ENCODE data around the gene FLACC1.

FLACC1 gene

DNA sequence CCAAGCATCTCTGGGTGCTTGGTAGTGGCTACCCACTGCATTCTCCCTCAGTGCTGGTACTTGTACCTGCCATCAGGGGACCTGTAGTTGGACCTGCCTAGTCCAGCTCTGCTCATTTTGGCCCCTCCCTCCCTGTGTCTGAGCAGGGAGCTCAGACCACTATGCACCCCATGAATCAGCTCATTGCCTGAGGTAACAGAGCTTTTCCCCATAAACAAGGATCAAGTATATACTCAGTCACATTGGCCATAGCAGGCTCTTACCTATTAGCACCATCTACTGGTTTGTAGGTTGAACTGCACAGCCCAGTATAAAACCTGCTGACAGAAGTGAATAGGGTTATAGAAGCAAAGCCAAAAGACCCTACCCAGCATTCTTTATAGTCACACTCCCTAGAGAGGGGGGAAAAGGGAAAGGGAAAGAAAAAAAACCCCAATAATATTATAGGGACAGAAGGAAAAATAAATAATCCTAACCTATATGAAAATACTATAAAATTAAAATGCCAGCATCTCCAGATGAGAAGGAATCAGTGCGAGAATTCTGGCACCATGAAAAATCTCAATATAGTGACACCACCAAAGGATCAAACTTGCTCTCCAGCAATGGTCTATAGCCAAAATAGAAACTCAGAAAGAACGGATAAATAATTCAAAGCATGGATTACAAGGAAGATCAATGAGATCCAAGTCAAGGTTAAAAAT is 6.9 kb upstream of the FLACC1 start:
- TF ChIP-seq, protein P1, sequence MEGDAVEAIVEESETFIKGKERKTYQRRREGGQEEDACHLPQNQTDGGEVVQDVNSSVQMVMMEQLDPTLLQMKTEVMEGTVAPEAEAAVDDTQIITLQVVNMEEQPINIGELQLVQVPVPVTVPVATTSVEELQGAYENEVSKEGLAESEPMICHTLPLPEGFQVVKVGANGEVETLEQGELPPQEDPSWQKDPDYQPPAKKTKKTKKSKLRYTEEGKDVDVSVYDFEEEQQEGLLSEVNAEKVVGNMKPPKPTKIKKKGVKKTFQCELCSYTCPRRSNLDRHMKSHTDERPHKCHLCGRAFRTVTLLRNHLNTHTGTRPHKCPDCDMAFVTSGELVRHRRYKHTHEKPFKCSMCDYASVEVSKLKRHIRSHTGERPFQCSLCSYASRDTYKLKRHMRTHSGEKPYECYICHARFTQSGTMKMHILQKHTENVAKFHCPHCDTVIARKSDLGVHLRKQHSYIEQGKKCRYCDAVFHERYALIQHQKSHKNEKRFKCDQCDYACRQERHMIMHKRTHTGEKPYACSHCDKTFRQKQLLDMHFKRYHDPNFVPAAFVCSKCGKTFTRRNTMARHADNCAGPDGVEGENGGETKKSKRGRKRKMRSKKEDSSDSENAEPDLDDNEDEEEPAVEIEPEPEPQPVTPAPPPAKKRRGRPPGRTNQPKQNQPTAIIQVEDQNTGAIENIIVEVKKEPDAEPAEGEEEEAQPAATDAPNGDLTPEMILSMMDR (conservative IDR thresholded peaks at IDR 0.05; ENCODE audit: low read depth), result peak; percentile 83
- ChIA-PET POLR2A (ENCODE audit: low non-redundant PET) (no interaction called here), CTCF (interaction anchor here (0.5 to 0.9 kb wide), 9 partner anchors 13 to 353 kb away, joined by 3 to 5 read pairs (median 3); no protein-coding TSS in a partner anchor)
- DNase-seq (ENCODE audit: low spot score), result peak; percentile 13
- H3K27ac ChIP-seq, result no peak overlapping the region

DNA sequence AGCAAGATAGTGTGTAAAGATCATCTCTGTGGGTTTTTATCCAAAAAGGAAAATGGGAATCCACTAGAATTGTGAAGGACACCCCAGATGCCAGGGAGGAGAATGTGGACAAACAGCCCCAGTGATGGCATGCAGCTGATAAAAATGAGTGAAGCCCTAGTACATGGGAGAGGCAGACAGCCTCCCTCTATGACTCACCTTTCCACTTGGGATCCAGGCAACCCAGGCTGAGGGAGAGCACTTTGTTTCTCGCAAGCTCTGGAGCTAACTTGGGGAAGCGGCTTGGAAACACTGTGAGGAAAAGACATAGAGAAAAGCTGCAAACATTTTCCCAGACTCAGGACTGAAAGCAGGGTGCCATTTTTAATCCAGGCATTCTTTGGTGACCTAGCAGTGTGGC is 5.3 kb upstream of the FLACC1 start:
- TF ChIP-seq, protein P1 (conservative IDR thresholded peaks at IDR 0.05; ENCODE audit: low read depth), result no peak
- DNase-seq (ENCODE audit: low spot score), result no peak
- H3K27ac ChIP-seq, result no peak overlapping the region
- POLR2A ChIA-PET (ENCODE audit: low non-redundant PET), result no interaction called here
- CTCF ChIA-PET, result no interaction called here

DNA sequence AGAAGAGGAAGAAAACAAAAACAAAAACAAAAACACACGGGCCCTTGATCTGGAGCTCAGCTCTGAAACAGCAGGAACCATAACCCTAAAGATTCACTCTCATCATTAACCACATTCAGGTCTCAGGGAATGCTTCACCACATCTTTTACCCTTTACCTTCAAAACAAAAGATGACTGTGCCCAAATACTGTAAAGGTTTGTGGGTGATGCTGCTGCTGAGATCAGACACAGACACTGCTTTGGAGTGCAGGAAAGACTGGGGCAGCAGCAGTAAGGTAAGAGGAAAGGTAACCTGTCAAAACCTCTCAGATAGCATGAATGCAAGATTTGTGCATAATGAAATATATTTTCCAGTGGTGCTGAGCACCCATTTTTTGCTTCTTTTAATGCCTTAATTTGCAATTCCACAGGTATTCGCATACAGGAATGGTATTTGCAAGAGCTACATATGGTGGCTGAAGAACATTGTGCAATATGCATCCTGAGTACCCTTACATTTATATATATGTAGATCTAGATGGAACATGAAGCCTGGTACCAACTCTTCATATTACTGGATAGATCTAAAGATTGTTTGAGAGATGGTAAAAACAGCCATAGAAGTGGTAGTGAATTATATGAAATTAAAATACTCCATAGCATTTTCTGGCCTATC is 4.1 kb upstream of the FLACC1 start:
- no peak for DNase-seq (ENCODE audit: low spot score)
- POLR2A ChIA-PET (ENCODE audit: low non-redundant PET), result no interaction called here
- CTCF ChIA-PET, result no interaction called here
- H3K27ac ChIP-seq, result no peak overlapping the region
- TF ChIP-seq, protein P1 (conservative IDR thresholded peaks at IDR 0.05; ENCODE audit: low read depth), result no peak

DNA sequence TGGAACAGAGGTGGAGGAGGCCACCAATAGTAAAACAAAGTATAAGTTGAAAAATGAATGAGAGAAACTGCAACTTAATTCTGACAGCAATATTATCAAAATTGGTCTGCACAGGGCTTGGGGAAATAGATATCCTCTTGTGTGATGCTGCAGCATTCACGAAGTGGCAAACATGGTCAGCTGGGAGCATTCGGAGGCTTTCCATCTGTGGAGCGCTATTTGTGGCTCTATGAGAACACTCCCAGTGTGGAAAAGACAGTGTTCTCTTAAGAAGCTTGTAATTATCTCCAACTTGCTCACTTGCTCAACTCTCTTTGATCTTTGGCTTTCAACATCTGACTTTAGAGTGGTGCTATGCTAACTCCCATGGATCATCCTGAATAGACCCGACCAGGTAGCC is 3.1 kb upstream of the FLACC1 start:
- CTCF ChIA-PET, result interaction anchor here (0.6 kb wide), 1 partner anchor 130 kb away, joined by 4 read pairs; no protein-coding TSS in a partner anchor
- TF ChIP-seq, protein P1 (conservative IDR thresholded peaks at IDR 0.05; ENCODE audit: low read depth), result no peak
- H3K27ac ChIP-seq, result no peak overlapping the region
- POLR2A ChIA-PET (ENCODE audit: low non-redundant PET), result no interaction called here
- DNase-seq (ENCODE audit: low spot score), result no peak

DNA sequence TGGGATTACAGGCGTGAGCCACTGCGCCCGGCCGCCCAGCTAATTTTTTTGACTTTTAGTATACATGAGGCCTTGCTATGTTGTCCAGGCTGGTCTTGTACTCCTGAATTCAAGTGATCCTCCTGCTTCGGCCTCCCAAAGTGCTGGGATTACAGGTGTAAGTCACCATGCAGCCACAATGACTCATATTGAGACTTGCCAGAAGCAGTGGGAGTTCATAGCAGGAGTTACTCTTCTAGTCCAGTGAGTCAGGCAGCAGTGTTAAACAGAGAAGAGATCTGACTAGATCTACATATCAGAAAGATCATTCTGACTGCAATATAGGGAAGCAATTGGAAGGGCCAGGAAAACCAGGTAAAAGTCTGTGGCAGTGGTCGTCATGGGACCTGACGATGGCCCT is 1.5 kb upstream of the FLACC1 start:
- POLR2A ChIA-PET (ENCODE audit: low non-redundant PET), result no interaction called here

DNA sequence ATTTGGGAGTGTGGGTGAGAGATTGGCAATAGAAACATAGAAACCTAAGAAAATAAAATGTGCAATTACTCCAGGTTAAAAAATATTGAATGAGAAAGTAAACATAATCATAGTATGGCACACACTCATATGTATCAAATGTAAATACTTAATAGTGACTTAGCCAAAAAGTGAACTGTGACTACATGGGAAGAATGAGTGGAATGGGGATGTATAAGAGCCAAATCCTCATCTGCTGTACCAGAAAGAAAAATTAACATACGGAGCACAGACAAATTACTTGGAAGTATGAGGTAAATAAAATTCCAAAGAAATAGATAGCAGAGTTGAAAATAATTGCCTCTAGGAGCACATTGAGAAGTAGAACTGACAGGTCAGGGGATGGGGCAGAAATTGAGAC is 4.0 kb downstream of the FLACC1 start:
- ChIA-PET POLR2A (ENCODE audit: low non-redundant PET) (no interaction called here), CTCF (no interaction called here)

More for the DNA sequence above, 1.5 kb upstream of the FLACC1 start:
- CTCF ChIA-PET, result no interaction called here
- H3K27ac ChIP-seq, result peak overlapping the region; percentile 17; the same call in 1 of the 2 replicates
- DNase-seq (ENCODE audit: low spot score), result peak; percentile 77
- TF ChIP-seq, protein P1 (conservative IDR thresholded peaks at IDR 0.05; ENCODE audit: low read depth), result no peak

More for the DNA sequence above, 4.0 kb downstream of the FLACC1 start:
- no peak overlapping the region for H3K27ac ChIP-seq
- TF ChIP-seq, protein P1 (conservative IDR thresholded peaks at IDR 0.05; ENCODE audit: low read depth), result no peak
- no peak for DNase-seq (ENCODE audit: low spot score)

Data from RWPE1 (cell line).